ENCODE measurements around the gene TMEM150B. TPM values are rescaled to one million over a fixed set of nuclear protein-coding genes. Genes with fewer than 3 reads are reported as not detected.

TMEM150B gene
- total and polyA plus RNA-seq, 2 of the 13 experiments (the other 11 are each of a cell fraction or from before 2014, with no cell fraction given) = 1.3 to 1.8 TPM

- no peak overlapping the region for H3K9ac ChIP-seq (ENCODE audit: insufficient read depth, low read depth, low read length)
- ChIA-PET CTCF (ENCODE audit: low intra/inter-chr PET ratio, low total read pairs) (no interaction called here), POLR2A (interaction anchor here (0.9 to 1.8 kb wide), 2 partner anchors 13 to 19 kb away, joined by 3 to 4 read pairs; partner anchors contain the start of gene KMT5C)
- DNase-seq (ENCODE audit: low spot score) = no peak
- TF ChIP-seq ZNF547 (CRISPR knock-in tag; IDR thresholded peaks at IDR 0.05) = 0 out of 2 replicates have a peak, but pooled peaks have one; percentile 23
- TF ChIP-seq AKAP8 (CRISPR knock-in tag; IDR thresholded peaks at IDR 0.05) = no peak
- no peaks in the 10 kb centered on the region for H3K9me3 ChIP-seq (ENCODE audit: low read length)
- no peak overlapping the region for H3K4me2 ChIP-seq (ENCODE audit: low read depth, low read length)
- no peaks in the 10 kb centered on the region; a peak in 1 of 5 replicates for H3K36me3 ChIP-seq (replicated peaks in 1 of 2; ENCODE audit: control insufficient read depth in 1 of 2, insufficient read depth in 2 of 2, low read length in 2 of 2)
- in situ Hi-C loops (cut with HindIII; ENCODE audit: extremely low pct_ligation_motif_present, low pct_unique_long_range_greater_than_20kb) = no loop called here
- no peak overlapping the region for H2AFZ ChIP-seq (ENCODE audit: low read length)
- H3K79me2 ChIP-seq (ENCODE audit: insufficient read depth, low read length) = no peaks in the 10 kb centered on the region
- peaks cover 19% of the 10 kb centered on the region for H3K4me1 ChIP-seq (ENCODE audit: insufficient read depth, low read length)
- no peak overlapping the region for H3K4me3 ChIP-seq (replicated peaks in 1 of 3; ENCODE audit: insufficient read depth in 1 of 3, low read depth in 2 of 3, low read length in 3 of 3)
- peaks cover 8 to 49% of the 10 kb centered on the region in 2 experiments for H3K27me3 ChIP-seq (ENCODE audit: control insufficient read depth in 1 of 2, insufficient read depth in 2 of 2, low read length in 2 of 2)
- H3K27ac ChIP-seq (ENCODE audit: extremely low read length, insufficient read depth, low read length) = no peak overlapping the region
- BruUV-seq (replicated peaks) = no TSS peak
- intact Hi-C loops (cut with micrococcal nuclease; ENCODE audit: unreplicated experiment) = no loop called here
- WGBS (ENCODE audit: low lambda C conversion rate) = 27% methylated on average over 24 of the region's 25 CpGs
- no peak for FAIRE-seq
- 0 out of 2 replicates have a peak, but pooled peaks cover 4% of the 10 kb centered on the region for H4K20me1 ChIP-seq (ENCODE audit: insufficient read depth, low read length)
- no peak for ATAC-seq
Observed at GRCh38 chr19:55352549-55353145, 27.5 kb upstream of the TMEM150B start.

DNA sequence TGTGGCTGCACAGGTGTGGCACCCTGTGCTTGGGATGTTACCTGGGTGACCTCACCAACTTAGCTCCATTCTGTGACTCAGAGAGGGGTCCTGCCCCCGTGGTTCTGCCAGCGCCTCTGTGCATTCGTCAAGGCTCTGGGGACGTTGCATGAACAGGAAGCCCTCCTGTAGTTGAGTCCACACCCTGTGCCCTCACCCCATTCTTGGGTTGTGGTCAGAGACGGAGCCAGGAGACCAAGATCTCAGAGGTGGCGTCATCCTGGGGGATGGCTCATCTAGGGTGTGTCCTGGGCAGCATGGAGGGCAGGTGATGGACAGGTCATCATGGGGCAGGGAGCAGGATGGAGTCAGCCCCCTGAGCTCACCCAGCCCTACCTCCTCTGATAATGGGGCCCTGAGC is 26.9 kb upstream of the TMEM150B start:
- Histone ChIP-seq H2AFZ (ENCODE audit: low read length) (no peak overlapping the region), H3K9ac (ENCODE audit: insufficient read depth, low read depth, low read length) (no peak overlapping the region), H3K27ac (ENCODE audit: extremely low read length, insufficient read depth, low read length) (no peak overlapping the region), H4K20me1 (ENCODE audit: insufficient read depth, low read length) (0 out of 2 replicates have a peak, but pooled peaks cover 4% of the 10 kb centered on the region), H3K27me3 (ENCODE audit: control insufficient read depth in 1 of 2, insufficient read depth in 2 of 2, low read length in 2 of 2) (peaks cover 7 to 48% of the 10 kb centered on the region in 2 experiments), H3K36me3 (replicated peaks in 1 of 2; ENCODE audit: control insufficient read depth in 1 of 2, insufficient read depth in 2 of 2, low read length in 2 of 2) (no peaks in the 10 kb centered on the region; a peak in 1 of 5 replicates), H3K4me3 (replicated peaks in 1 of 3; ENCODE audit: insufficient read depth in 1 of 3, low read depth in 2 of 3, low read length in 3 of 3) (no peak overlapping the region), H3K4me2 (ENCODE audit: low read depth, low read length) (no peak overlapping the region), H3K9me3 (ENCODE audit: low read length) (no peaks in the 10 kb centered on the region), H3K4me1 (ENCODE audit: insufficient read depth, low read length) (peaks cover 19% of the 10 kb centered on the region), H3K79me2 (ENCODE audit: insufficient read depth, low read length) (no peaks in the 10 kb centered on the region)
- BruUV-seq (replicated peaks) = no TSS peak
- POLR2A ChIA-PET = interaction anchor here (0.9 to 1.8 kb wide), 2 partner anchors 13 to 18 kb away, joined by 3 to 4 read pairs; partner anchors contain the start of gene KMT5C
- ATAC-seq = no peak
- TF ChIP-seq SYNCRIP (IDR thresholded peaks at IDR 0.05; ENCODE audit: insufficient read depth, low read depth, low read length) (no peak), ZFP37 (CRISPR knock-in tag; IDR thresholded peaks at IDR 0.05; ENCODE audit: borderline replicate concordance) (no peak), ZNF460 (CRISPR knock-in tag; IDR thresholded peaks at IDR 0.05; ENCODE audit: borderline replicate concordance) (no peak), ZNF576 (CRISPR knock-in tag; IDR thresholded peaks at IDR 0.05) (no peak), RBM22 (optimal IDR thresholded peaks at IDR 0.05; ENCODE audit: low read length) (no peak)
- TF ChIP-seq, protein P1, sequence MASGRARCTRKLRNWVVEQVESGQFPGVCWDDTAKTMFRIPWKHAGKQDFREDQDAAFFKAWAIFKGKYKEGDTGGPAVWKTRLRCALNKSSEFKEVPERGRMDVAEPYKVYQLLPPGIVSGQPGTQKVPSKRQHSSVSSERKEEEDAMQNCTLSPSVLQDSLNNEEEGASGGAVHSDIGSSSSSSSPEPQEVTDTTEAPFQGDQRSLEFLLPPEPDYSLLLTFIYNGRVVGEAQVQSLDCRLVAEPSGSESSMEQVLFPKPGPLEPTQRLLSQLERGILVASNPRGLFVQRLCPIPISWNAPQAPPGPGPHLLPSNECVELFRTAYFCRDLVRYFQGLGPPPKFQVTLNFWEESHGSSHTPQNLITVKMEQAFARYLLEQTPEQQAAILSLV (CRISPR knock-in tag; IDR thresholded peaks at IDR 0.05; ENCODE audit: borderline replicate concordance) = no peak
- TF ChIP-seq, protein P2, sequence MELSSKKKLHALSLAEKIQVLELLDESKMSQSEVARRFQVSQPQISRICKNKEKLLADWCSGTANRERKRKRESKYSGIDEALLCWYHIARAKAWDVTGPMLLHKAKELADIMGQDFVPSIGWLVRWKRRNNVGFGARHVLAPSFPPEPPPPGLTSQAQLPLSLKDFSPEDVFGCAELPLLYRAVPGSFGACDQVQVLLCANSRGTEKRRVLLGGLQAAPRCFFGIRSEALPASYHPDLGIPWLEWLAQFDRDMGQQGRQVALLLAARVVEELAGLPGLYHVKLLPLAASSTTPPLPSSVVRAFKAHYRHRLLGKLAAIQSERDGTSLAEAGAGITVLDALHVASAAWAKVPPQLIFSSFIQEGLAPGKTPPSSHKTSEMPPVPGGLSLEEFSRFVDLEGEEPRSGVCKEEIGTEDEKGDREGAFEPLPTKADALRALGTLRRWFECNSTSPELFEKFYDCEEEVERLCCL (CRISPR knock-in tag; IDR thresholded peaks at IDR 0.05; ENCODE audit: borderline replicate concordance) = no peak
- CTCF ChIA-PET (ENCODE audit: low intra/inter-chr PET ratio, low total read pairs) = no interaction called here
- no peak for FAIRE-seq
- intact Hi-C loops (cut with micrococcal nuclease; ENCODE audit: unreplicated experiment) (no loop called here), in situ Hi-C loops (cut with HindIII; ENCODE audit: extremely low pct_ligation_motif_present, low pct_unique_long_range_greater_than_20kb) (no loop called here)
- WGBS (ENCODE audit: low lambda C conversion rate) = no CpG with 5 or more reads among the region's 6 CpGs
- no peak for DNase-seq (ENCODE audit: low spot score)

Data from HepG2 (cell line).